HepG2 (cell line): ENCODE data around the gene MVK. TPM values are rescaled to one million over a fixed set of nuclear protein-coding genes. Genes with fewer than 3 reads are reported as not detected.

Experiments
- ATAC-seq: fragments of 200-7000 bp; cut with Tn5 transposase; 3 replicates; pipeline ENCODE4 v1.9.1; 2020; ENCODE audit warnings: mild to moderate bottlenecking, moderate library complexity
- BruUV-seq: library from RNA; stranded (reverse); fragments of 400-500 nt; replicated peaks from 2 replicates; lab custom pipeline; 2021; lab: Mats Ljungman, UMichigan
- CTCF ChIA-PET: fragments of 300-600 bp; formaldehyde crosslinking; extraction: SDS; loops from one replicate; lab custom pipeline; 2021; ENCODE audit warnings: low total read pairs, inconsistent platforms, low intra/inter-chr PET ratio; lab: Yijun Ruan, JAX
- POLR2A ChIA-PET: fragments of 350-600 bp; sonication (Branson Sonifier 250); formaldehyde crosslinking; loops from one replicate; lab custom pipeline; 2020; ENCODE audit warnings: antibody characterized with exemption, inconsistent platforms; lab: Yijun Ruan, JAX
- DNase-seq: peaks from one replicate; pipeline ENCODE4 v3.0.0-alpha.2; 2015; ENCODE audit warnings: low spot score
- FAIRE-seq: peaks from 3 replicates; lab custom pipeline; 2011; peaks lifted over from hg19 to GRCh38; lab: Jason Lieb, UNC
- H2AFZ ChIP-seq: one replicate; pipeline ENCODE4 v1.6.1; 2011; ENCODE audit warnings: low read length, inconsistent platforms
- H3K27ac ChIP-seq: fragments of 300-600 bp; 3 replicates; pipeline ENCODE4 v1.8.0; 2011; ENCODE audit warnings: mixed run types, mild to moderate bottlenecking, mixed read lengths, low read length, inconsistent platforms; ENCODE audit not compliant: insufficient read depth; ENCODE audit errors: extremely low read length
- H3K27me3 ChIP-seq, 2 experiments: fragments of 200-600 bp in 1 of 2; 2 replicates in 1 of 2; 3 replicates in 1 of 2; pipeline versions ENCODE4 v1.6.0 to v1.8.0; 2011; ENCODE audit warnings: low read length in 2 of 2, mild to moderate bottlenecking in 2 of 2, moderate library complexity in 2 of 2, inconsistent platforms in 1 of 2; ENCODE audit not compliant: insufficient read depth in 2 of 2, control insufficient read depth in 1 of 2
- H3K36me3 ChIP-seq, 2 experiments: fragments of 200-600 bp in 1 of 2; replicated peaks in 1 of 2; 2 replicates in 1 of 2; 3 replicates in 1 of 2; pipeline versions ENCODE4 v1.5.1 to v1.8.0; 2011; ENCODE audit warnings: low read length in 2 of 2, inconsistent platforms in 1 of 2; ENCODE audit not compliant: insufficient read depth in 2 of 2, control insufficient read depth in 1 of 2
- H3K4me1 ChIP-seq: 2 replicates; pipeline ENCODE4 v1.5.1; 2012; ENCODE audit warnings: low read length, inconsistent platforms; ENCODE audit not compliant: insufficient read depth
- H3K4me2 ChIP-seq: 2 replicates; pipeline ENCODE4 v1.6.0; 2011; ENCODE audit warnings: low read depth, low read length, inconsistent platforms
- H3K4me3 ChIP-seq, 3 experiments: fragments of 200-600 bp in 1 of 3; sonication (generic), shearing (Covaris generic) in 1 of 3; replicated peaks in 1 of 3; 2 replicates each; pipeline ENCODE4 v1.5.1; 2011 to 2016; ENCODE audit warnings: low read length in 3 of 3, inconsistent platforms in 2 of 3, low read depth in 2 of 3, mild to moderate bottlenecking in 2 of 3, control low read depth in 1 of 3, mixed read lengths in 1 of 3; ENCODE audit not compliant: insufficient read depth in 1 of 3
- H3K79me2 ChIP-seq: one replicate; pipeline ENCODE4 v1.6.1; 2011; ENCODE audit warnings: low read length, inconsistent platforms; ENCODE audit not compliant: insufficient read depth
- H3K9ac ChIP-seq: 2 replicates; pipeline ENCODE4 v1.6.0; 2011; ENCODE audit warnings: mild to moderate bottlenecking, low read depth, low read length, inconsistent platforms; ENCODE audit not compliant: insufficient read depth
- H3K9me3 ChIP-seq: 2 replicates; pipeline ENCODE4 v1.5.1; 2012; ENCODE audit warnings: mild to moderate bottlenecking, low read length
- H4K20me1 ChIP-seq: 2 replicates; pipeline ENCODE4 v1.6.0; 2011; ENCODE audit warnings: inconsistent platforms, mild to moderate bottlenecking, low read length, moderate library complexity; ENCODE audit not compliant: insufficient read depth
- CBX1 ChIP-seq: IDR thresholded peaks from one replicate; pipeline ENCODE4 v1.6.1; 2016; ENCODE audit warnings: antibody characterized with exemption, low read depth
- GATA4 ChIP-seq: sonication (generic); IDR thresholded peaks from 2 replicates; pipeline ENCODE4 v1.6.1; 2016; ENCODE audit warnings: antibody characterized with exemption, low read depth, borderline replicate concordance
- HNRNPLL ChIP-seq: fragments of 200-400 bp; formaldehyde crosslinking; IDR thresholded peaks from 2 replicates; pipeline ENCODE4 v1.6.1; 2017; ENCODE audit warnings: mild to moderate bottlenecking, low read depth, low read length; ENCODE audit not compliant: poor library complexity, severe bottlenecking
- LRRFIP1 ChIP-seq: sonication (generic); formaldehyde crosslinking; conservative IDR thresholded peaks from 2 replicates; pipeline ENCODE4 v1.4.0; 2020; ENCODE audit warnings: missing genetic modification reagents
- MEIS1 ChIP-seq: sonication (generic); formaldehyde crosslinking; IDR thresholded peaks from 2 replicates; pipeline ENCODE4 v1.9.0; 2021; ENCODE audit warnings: mild to moderate bottlenecking, missing genetic modification reagents, moderate library complexity, borderline replicate concordance
- MTERF4 ChIP-seq: sonication (generic); formaldehyde crosslinking; IDR thresholded peaks from 2 replicates; pipeline ENCODE4 v1.8.0; 2023; ENCODE audit warnings: mild to moderate bottlenecking, missing genetic modification reagents
- STAG1 ChIP-seq: sonication (generic); formaldehyde crosslinking; IDR thresholded peaks from 2 replicates; pipeline ENCODE4 v1.4.0; 2020; ENCODE audit warnings: missing genetic modification reagents
- TAF1 ChIP-seq: sonication (generic); formaldehyde crosslinking; IDR thresholded peaks from 2 replicates; pipeline ENCODE4 v1.4.0; 2020; ENCODE audit warnings: missing genetic modification reagents
- ZFYVE20 ChIP-seq: sonication (generic); formaldehyde crosslinking; IDR thresholded peaks from 2 replicates; pipeline ENCODE4 v1.8.0; 2023; ENCODE audit warnings: low read depth, mild to moderate bottlenecking, moderate library complexity, missing genetic modification reagents, borderline replicate concordance
- ZNF333 ChIP-seq: sonication (generic); formaldehyde crosslinking; IDR thresholded peaks from 2 replicates; pipeline ENCODE4 v1.4.0; 2020; ENCODE audit warnings: mild to moderate bottlenecking, missing genetic modification reagents, borderline replicate concordance
- ZNF496 ChIP-seq: sonication (generic); formaldehyde crosslinking; IDR thresholded peaks from 2 replicates; pipeline ENCODE4 v1.8.1; 2023; ENCODE audit warnings: mild to moderate bottlenecking, moderate library complexity, missing genetic modification reagents; ENCODE audit not compliant: insufficient replicate concordance
- ZSCAN20 ChIP-seq: sonication (generic); formaldehyde crosslinking; IDR thresholded peaks from 2 replicates; pipeline ENCODE4 v1.4.0; 2020; ENCODE audit warnings: missing genetic modification reagents, mild to moderate bottlenecking, borderline replicate concordance
- ZZZ3 ChIP-seq: sonication (generic); formaldehyde crosslinking; IDR thresholded peaks from 2 replicates; pipeline ENCODE4 v1.4.0; 2020; ENCODE audit warnings: missing genetic modification reagents, mild to moderate bottlenecking, borderline replicate concordance
- WGBS: methylation state at CpG from one replicate; pipeline ENCODE4 v1.1.6; 2017; ENCODE audit warnings: low lambda C conversion rate; 5-methylcytosine and 5-hydroxymethylcytosine counted together
- in situ Hi-C: cut with HindIII; loops from 2 replicates; pipeline ENCODE4 v1.10.0; 2017; ENCODE audit warnings: low pct_unique_long_range_greater_than_20kb; ENCODE audit not compliant: extremely low pct_ligation_motif_present
- intact Hi-C: fragments of 100-400 bp; cut with micrococcal nuclease; formaldehyde crosslinking; loops from one replicate; pipeline ENCODE4 v1.10.0; 2022; ENCODE audit not compliant: unreplicated experiment
- polyA plus RNA-seq, 8 experiments: library from polyadenylated mRNA; depleted of rRNA in 3 of 8; stranded (reverse) in 7 of 8; unstranded in 1 of 8; fragments of >200 nt; fragmentation: Illumina TruSeq in 4 of 8; extraction: Trizol in 4 of 8; gene quantifications; 2 replicates each; pipeline versions ENCODE4 v1.2.1 to v1.2.3, GENCODE V29; 2011 to 2016; ENCODE audit warnings: low read depth in 4 of 8, missing spikeins in 1 of 8, mixed read lengths in 1 of 8; ENCODE audit not compliant: insufficient read depth in 1 of 8
- total RNA-seq, 5 experiments: library from RNA; depleted of rRNA; stranded (reverse); fragments of >200 nt; fragmentation: Illumina TruSeq; extraction: Trizol; gene quantifications; 2 replicates each; pipeline ENCODE4 v1.2.3, GENCODE V29; 2016; ENCODE audit warnings: low read depth in 1 of 5

The MVK gene
- total and polyA plus RNA-seq, 2 of the 13 experiments (the other 11 are each of a cell fraction or from before 2014, with no cell fraction given), result 11.6 to 66.9 TPM

GRCh38 chr12:109592905-109593272, 19.3 kb downstream of the MVK start:
- H3K27me3 ChIP-seq, result no peaks in the 10 kb centered on the region
- peaks cover 4 to 36% of the 10 kb centered on the region in 2 experiments; a peak in 4 of 5 replicates for H3K36me3 ChIP-seq
- H3K27ac ChIP-seq, result no peak overlapping the region
- no peak for ATAC-seq
- no peak for FAIRE-seq
- H3K4me1 ChIP-seq, result peaks cover 27% of the 10 kb centered on the region
- in situ Hi-C loops, result no loop called here
- no peak for TF ChIP-seq MEIS1 (CRISPR knock-in tag)
- no peak for TF ChIP-seq TAF1 (CRISPR knock-in tag)
- TF ChIP-seq ZFYVE20 (CRISPR knock-in tag), result no peak
- no peak for TF ChIP-seq GATA4
- no peak for TF ChIP-seq HNRNPLL
- no peak for TF ChIP-seq ZNF333 (CRISPR knock-in tag)
- TF ChIP-seq ZNF496 (CRISPR knock-in tag), result no peak
- TF ChIP-seq STAG1 (CRISPR knock-in tag), result no peak
- TF ChIP-seq ZSCAN20 (CRISPR knock-in tag), result no peak
- TF ChIP-seq MTERF4 (CRISPR knock-in tag), result no peak
- no peak for TF ChIP-seq CBX1
- TF ChIP-seq ZZZ3 (CRISPR knock-in tag), result no peak
- no peak for TF ChIP-seq LRRFIP1
- no peaks in the 10 kb centered on the region for H3K79me2 ChIP-seq
- WGBS, result 94% methylated on average over 9 of the region's 9 CpGs
- intact Hi-C loops, result no loop called here
- no peak overlapping the region for H3K4me2 ChIP-seq
- ChIA-PET CTCF (no interaction called here), POLR2A (no interaction called here)
- no peak overlapping the region for H3K9ac ChIP-seq
- no peaks in the 10 kb centered on the region for H3K9me3 ChIP-seq
- BruUV-seq, result no TSS peak
- H3K4me3 ChIP-seq, result no peak overlapping the region
- H2AFZ ChIP-seq, result no peak overlapping the region
- no peaks in the 10 kb centered on the region for H4K20me1 ChIP-seq
- no peak for DNase-seq
